ENCODE results near the gene CEP76.
A peak's percentile ranks its signal among the peaks of the same experiment; 100 is the strongest.

Gene CEP76

DNA sequence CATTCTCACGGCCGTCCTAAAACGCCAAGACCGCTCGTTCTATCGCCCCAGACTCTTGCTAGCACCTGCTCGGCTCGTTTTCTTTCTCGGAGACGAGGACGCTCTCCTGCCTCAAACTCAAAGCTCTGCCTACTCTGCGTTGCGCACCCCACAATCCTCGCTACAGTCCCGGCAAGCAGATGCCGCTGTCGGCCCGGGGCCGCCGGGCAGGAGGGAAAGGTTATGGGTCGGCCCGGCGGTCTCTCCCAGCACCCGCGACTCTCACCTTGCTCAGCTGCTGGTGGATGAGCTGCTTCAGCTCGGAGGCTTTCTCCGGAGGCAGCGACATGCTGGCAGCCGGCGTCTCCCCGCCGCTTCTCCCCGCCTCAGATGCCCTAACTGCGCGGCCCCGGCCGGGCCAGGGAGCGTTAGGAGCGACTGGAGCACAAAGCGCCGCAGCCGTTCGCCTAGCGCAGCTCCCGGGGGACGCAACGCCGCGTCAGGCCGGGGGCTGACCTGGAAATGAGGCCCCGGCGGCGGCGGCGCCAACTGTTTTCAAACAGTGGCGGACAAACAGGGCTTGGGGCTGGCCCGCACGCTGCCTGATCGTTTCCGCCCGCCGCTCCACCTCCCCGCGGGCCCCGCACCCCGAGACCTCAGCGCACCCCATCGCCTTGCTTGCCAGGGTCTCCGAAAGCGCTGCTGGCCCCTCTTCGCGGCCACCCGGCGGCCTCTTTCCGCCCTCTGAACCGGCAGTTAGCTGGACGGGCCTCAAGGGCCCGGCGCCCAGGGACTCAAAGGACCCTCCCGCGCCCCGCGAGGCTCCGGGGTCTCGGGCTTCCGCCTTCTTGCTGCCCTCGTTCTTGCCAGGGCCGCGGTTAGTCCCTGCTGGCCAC lies at the start of gene CEP76, which contains the start of gene PSMG2:
TSS of gene CEP76 (minus strand) at position 503 of the 875 bp plus-strand sequence. CDS start at position 328, 175 bp downstream.
TSS of gene PSMG2 (plus strand) at position 822 of the 875 bp plus-strand sequence. CDS start 66 bp downstream, outside the sequence.
- peak; percentile 92 for DNase-seq

DNA sequence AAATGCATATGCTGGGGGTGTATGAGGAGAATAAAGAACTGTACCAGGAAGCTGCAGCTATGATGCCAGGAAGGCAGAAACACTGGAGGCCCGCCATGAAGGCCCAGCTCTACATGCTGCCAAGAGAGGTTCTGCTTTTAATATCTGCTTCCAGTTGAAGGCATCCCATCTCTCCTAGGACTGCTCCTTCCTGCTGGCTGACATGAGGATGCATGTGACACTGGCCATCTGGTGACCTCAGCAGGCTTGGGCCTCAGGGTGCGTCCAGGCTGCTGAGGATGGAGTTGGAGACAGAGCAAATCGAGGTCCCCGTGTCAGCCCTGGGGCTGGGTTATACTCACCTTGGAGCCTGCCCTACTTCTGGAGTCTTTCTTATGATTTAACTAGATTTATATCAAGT lies 49.4 kb upstream of the CEP76 start:
- no peak for DNase-seq

DNA sequence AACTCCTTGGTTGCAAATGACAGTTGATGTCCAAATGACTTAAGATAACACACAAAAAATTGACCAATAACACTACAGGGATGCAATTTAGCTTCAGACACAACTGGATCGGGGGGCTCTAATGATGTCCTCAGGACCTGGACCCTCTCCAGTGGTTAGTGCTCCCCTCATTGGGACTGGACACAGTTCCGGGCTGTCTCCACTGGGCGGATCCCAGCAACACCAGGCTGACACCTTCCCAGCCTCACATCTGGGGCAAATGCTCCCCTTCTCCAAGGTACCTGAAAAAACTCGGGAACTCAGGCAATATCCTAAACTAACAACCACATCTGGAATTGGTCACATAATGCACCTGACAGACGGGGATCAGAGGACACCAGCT lies 49.0 kb upstream of the CEP76 start:
- DNase-seq: no peak

DNA sequence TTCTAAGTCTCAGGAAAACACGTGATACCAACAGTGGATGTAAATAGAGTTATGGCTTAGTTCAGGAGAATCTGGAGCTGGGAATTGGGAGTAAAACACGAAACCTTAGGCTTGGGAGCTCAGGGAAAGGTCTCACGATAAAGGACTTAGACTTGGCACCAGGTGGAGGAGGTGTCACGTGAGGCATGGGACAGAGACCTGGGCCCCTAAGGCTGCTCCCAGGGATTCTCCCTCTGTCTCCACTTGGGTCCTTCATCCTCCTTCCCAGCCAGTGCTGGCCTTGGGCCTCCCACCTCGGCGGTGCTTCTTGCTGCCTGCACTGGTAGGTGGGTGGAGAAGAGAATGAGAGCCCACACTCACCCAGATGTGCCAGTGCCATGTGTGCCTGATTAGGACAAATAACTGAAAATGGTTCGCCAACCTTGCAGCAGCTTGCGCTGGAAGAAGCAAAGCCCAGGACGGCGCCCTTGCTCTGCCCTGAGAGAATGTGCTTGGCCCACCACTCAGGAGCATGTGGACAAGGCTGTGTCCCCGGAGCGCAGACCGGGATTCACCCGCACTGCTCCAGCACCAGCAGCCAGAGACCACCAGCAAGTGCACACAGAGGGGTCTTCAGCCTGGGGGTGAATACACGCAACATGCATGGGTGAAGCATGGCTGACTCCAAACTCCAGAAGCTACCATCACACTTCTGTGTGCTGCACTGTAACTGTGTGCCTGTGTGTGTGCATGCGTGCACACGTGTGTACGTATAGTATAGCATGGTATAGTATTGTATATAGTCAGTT lies 48.4 kb upstream of the CEP76 start:
- no peak for DNase-seq

- peak; percentile 52 for DNase-seq
Observed at GRCh38 chr18:12750076-12750714, 47.7 kb upstream of the CEP76 start.

GRCh38 chr18:12749121-12749520 lies 46.6 kb upstream of the CEP76 start:
- no peak for DNase-seq

DNA sequence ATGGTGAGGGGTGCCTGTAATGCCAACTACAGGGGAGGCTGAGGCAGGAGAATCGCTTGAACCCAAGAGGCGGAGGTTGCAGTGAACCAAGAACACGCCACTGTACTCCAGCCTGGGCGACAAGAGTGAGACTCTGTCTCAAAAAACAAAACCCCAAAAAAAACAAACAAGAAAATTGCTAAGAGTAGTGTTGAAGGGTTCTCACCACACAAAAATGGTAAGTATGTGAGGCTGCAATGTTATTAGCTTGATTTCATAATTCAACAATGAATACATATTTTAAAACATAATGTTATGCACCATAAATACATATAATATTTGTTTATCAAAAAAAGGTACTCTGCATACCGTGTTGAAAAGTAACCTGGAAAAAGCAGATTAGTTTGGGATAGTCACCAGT lies 46.1 kb upstream of the CEP76 start:
- no peak for DNase-seq

GRCh38 chr18:12747530-12748315 lies 45.2 kb upstream of the CEP76 start:
- DNase-seq: no peak

DNA sequence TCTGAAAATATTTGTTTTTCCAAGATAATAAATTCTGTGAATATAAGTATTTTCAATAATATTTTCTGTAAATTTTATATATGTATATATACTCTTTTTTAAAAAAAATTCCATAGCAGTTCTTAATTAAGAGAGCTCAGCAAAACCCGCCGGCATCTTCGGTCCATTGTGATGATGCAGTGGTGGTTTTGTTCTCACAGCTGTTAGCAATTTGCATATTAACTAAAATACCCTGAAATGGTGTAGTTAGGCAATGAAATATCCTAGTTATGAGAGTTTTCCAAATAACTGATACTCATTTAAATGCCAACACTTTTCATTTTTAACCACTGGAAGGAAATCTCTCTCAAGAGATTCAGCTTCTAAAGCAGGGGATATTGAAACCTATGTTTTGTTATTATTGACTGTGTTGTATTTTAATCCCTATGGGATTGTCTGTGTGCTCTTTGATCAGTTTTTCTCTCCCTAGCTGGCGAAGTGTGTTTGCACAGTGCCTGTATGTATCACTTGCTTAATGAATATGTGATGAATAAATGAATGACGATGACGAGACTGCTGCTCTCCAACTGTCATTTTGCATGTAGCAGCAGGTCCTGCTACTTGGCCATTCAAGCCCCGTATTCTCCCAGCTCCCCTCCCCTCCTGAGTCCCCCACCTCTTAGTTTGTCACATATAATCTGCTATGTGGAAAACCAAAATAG lies 42.7 kb upstream of the CEP76 start:
- DNase-seq: no peak

GRCh38 chr18:12744103-12744502 lies 41.6 kb upstream of the CEP76 start:
- peak; percentile 42 for DNase-seq

- DNase-seq: no peak
Observed at GRCh38 chr18:12742453-12742852, 39.9 kb upstream of the CEP76 start.

GRCh38 chr18:12741351-12741750 lies 38.8 kb upstream of the CEP76 start:
- peak; percentile 11 for DNase-seq

DNA sequence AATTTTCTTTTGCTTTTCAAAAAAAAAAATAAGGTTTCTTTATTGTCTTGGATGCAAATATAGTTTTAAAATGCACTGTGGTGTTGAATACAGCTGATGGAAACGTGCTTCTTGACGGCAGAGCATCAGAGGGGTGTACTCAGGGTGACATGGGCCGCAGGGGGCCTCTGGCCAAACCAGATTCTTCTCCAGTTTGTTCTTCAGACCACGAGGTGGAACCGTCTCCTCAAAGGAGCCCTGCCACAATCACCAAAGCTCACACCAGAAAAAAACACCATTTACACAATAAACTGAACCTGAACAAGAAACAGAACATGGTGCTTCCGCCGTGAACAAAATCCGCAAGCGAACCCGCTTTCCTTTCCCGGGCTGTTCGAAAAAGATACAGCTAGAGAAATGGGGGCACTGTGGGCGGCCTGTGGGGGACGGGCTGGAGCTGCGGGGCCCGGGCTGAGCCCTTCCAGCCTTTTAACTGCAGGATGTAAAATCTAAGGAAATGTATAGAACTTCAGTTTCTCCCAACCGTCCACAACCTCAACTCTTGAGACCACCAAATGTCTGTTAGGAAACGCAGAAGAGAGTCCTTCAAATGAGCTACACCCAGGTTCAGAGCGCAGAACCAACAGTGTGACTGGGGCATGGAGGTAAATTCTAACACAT lies 34.9 kb upstream of the CEP76 start:
- DNase-seq: no peak

DNA sequence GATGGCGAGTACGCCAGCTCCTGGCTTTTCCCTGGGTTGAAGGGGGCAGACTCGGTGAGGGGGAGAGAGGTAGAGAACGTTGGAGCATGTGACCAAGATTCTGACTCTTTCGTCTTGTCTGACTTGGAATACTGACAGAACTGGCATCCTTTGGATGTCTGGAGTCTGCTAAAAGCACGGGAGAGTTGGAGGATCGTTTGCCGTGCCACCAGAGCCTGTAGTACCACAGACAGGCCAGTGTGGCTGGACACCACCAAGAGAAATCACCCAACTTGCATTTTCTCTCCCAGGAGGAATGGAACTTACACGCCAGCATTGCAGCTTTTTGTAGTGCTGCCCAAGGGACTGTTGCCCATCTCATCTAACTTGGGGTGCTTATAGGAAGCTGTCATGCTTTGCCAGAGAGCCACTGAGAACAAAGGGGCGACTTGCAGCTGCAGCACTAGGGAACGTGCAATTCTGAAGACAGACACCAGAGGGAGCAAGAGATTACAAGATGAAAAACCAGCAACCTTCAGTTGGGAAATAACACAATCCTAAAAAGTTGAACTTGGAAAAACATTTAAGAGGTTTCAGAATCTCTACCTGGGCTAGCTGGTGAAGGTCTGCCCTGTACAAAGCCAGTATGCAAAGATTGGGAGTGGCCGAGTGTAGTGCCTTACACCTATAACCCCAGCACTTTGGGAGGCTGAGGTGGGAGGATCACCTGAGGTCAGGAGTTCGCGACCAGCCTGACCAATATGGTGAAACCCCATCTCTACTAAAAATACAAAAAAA lies 24.4 kb upstream of the CEP76 start:
- peak; percentile 73 for DNase-seq

DNA sequence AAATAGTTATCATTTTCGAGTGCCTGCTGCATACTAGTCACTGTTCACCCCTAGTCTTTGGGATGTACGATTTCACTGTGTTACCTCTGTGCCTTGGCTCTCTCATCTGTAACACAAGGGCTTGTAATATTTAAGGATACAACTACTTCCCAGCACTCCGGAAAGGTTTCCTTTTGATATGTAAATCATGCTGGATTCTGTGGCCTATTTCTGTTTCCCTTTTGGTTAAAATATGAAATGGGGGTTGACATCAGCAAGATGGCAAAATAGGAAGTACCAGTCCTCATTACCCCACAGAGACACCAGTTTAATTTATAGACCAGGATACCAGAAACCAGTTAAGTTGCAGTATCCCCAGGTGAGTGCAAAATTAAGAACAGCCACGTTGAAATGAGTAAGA lies 23.8 kb upstream of the CEP76 start:
- no peak for DNase-seq

DNA sequence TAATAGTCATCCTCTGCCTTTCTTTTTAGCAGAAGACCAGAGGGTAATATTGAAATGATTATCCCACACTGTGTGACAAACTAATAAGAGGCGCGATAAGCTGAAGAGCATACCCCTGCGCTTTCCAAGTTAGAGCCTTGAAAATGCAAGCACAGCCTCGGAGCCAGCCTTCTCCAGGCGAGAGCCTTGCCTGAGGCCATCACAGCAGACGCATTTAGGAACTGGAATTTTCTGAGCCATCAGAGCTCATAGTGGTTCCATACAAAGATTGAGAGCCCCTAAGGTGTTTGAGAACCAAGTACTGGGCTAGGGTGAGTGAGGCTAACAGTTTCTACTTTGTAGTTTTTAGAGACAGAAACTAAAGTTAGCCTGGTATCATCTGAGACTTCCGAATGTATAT lies 20.2 kb upstream of the CEP76 start:
- DNase-seq: no peak

GRCh38 chr18:12721495-12722275 lies 19.2 kb upstream of the CEP76 start:
- DNase-seq: peak; percentile 42

GRCh38 chr18:12711446-12711845 lies 8.9 kb upstream of the CEP76 start:
- DNase-seq: no peak

- DNase-seq: peak; percentile 22
Observed at GRCh38 chr18:12703664-12704063, 1.1 kb upstream of the CEP76 start.

- no peak for DNase-seq
Observed at GRCh38 chr18:12703096-12703567, 609 bp upstream of the CEP76 start.
